ENCODE measurements around the gene SLC6A5.

DNA sequence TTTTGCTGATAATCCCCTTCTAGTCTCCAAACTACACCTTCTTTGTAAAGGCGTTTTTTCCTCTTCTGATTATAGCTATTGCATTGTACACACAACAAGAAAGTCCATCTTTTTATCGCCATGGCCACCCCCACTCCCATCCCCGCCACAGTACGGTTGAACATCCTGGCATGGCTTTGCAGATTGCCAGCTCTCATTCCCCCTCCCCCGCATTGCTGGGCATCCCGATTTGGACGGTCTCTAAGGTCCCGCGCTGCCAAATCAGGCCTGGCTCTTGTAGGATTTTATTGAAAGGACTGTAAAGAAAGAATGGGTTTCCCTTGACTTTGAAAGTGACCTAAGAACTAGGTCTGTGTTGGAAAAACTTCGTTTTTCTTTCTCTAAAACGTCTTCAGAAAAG is 916 bp upstream of the SLC6A5 start:
- no peak for TF ChIP-seq POLR2AphosphoS5 (IDR thresholded peaks at IDR 0.05; ENCODE audit: low read depth, low read length)
- TF ChIP-seq, protein P1, sequence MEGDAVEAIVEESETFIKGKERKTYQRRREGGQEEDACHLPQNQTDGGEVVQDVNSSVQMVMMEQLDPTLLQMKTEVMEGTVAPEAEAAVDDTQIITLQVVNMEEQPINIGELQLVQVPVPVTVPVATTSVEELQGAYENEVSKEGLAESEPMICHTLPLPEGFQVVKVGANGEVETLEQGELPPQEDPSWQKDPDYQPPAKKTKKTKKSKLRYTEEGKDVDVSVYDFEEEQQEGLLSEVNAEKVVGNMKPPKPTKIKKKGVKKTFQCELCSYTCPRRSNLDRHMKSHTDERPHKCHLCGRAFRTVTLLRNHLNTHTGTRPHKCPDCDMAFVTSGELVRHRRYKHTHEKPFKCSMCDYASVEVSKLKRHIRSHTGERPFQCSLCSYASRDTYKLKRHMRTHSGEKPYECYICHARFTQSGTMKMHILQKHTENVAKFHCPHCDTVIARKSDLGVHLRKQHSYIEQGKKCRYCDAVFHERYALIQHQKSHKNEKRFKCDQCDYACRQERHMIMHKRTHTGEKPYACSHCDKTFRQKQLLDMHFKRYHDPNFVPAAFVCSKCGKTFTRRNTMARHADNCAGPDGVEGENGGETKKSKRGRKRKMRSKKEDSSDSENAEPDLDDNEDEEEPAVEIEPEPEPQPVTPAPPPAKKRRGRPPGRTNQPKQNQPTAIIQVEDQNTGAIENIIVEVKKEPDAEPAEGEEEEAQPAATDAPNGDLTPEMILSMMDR (IDR thresholded peaks at IDR 0.05): no peak
- TF ChIP-seq, protein P2, sequence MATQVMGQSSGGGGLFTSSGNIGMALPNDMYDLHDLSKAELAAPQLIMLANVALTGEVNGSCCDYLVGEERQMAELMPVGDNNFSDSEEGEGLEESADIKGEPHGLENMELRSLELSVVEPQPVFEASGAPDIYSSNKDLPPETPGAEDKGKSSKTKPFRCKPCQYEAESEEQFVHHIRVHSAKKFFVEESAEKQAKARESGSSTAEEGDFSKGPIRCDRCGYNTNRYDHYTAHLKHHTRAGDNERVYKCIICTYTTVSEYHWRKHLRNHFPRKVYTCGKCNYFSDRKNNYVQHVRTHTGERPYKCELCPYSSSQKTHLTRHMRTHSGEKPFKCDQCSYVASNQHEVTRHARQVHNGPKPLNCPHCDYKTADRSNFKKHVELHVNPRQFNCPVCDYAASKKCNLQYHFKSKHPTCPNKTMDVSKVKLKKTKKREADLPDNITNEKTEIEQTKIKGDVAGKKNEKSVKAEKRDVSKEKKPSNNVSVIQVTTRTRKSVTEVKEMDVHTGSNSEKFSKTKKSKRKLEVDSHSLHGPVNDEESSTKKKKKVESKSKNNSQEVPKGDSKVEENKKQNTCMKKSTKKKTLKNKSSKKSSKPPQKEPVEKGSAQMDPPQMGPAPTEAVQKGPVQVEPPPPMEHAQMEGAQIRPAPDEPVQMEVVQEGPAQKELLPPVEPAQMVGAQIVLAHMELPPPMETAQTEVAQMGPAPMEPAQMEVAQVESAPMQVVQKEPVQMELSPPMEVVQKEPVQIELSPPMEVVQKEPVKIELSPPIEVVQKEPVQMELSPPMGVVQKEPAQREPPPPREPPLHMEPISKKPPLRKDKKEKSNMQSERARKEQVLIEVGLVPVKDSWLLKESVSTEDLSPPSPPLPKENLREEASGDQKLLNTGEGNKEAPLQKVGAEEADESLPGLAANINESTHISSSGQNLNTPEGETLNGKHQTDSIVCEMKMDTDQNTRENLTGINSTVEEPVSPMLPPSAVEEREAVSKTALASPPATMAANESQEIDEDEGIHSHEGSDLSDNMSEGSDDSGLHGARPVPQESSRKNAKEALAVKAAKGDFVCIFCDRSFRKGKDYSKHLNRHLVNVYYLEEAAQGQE (IDR thresholded peaks at IDR 0.05; ENCODE audit: insufficient read depth in 1 of 2, low read depth in 2 of 2, low read length in 1 of 2): no peak
- TF ChIP-seq SIN3A (IDR thresholded peaks at IDR 0.05; ENCODE audit: borderline replicate concordance, insufficient read depth, low read depth, low read length): no peak
- no peak for TF ChIP-seq TCF7L2 (IDR thresholded peaks at IDR 0.05; ENCODE audit: low read depth, low read length)

Measured in Panc1 (cell line).